Activated T-cell treated with anti-CD3 and anti-CD28 coated beads for 48 hours (primary cell): ENCODE data around the gene FAM3D.
"Not testable (repeated sequence)": the region's sequence is repeated elsewhere in the genome, so short reads cannot be mapped to it uniquely, and the experiment has no call there.

ENCODE experiments used
- DNase-seq: peaks from one replicate; pipeline ENCODE4 v3.0.0-alpha.2; 2020; ENCODE audit warnings: low read depth

Gene FAM3D, protein sequence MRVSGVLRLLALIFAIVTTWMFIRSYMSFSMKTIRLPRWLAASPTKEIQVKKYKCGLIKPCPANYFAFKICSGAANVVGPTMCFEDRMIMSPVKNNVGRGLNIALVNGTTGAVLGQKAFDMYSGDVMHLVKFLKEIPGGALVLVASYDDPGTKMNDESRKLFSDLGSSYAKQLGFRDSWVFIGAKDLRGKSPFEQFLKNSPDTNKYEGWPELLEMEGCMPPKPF

DNA sequence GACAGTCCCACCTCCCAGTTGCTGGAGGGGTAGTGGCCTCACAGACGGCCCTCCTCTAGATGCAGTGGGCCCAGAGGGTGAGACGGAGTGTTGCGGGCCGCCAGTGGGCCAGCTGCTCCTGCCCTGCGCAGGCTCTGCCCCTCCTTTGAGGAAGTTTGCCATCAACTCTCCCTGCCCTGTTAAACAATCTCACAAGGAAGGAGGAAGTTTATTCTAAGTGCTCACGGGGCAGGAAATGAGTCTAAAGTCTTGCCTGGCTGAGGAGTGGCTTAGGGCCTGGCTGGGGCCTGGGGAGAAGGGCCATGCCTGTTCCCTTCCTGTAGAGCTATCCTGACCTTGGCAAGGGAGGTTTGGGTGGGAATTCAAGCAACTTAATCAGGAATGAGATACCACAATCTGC is at the start of gene FAM3D:
Gene FAM3D (minus strand): TSS at position 92 of the 400 bp plus-strand sequence. CDS start 11,211 bp downstream, outside the sequence.
- DNase-seq, result no peak

DNA sequence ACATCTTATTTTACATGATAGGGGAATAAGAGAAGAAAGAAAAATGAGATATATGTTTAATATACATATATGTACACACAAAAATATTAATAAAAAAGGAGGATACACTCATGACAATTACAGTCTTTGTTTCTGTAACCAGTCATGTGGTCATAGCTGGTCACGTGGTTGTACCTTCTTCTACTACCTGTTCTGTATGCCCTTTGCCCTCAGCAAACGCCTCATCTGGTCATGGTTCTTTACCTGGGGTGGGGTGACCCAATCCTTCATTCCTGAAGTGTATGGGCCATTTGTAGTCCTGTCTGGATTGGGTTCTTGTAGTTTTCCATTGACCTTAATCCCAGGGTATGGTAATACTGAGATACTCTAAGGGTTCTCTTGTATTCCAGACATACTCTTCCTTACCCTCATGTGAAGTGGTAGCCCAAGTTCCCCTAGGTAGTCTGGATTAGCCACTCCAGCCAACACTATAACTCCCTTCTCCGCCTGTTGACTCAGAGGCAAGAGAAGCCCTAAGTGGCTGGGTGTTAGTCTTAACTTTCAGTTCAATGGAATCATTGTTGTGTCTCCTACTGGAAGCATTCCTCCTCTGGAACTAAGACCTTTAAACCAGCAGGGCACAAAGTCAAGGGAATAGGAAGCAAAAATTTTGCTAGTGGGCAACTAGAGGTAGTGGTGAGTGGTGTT is 47.3 kb upstream of the FAM3D start:
- DNase-seq, result no peak

DNA sequence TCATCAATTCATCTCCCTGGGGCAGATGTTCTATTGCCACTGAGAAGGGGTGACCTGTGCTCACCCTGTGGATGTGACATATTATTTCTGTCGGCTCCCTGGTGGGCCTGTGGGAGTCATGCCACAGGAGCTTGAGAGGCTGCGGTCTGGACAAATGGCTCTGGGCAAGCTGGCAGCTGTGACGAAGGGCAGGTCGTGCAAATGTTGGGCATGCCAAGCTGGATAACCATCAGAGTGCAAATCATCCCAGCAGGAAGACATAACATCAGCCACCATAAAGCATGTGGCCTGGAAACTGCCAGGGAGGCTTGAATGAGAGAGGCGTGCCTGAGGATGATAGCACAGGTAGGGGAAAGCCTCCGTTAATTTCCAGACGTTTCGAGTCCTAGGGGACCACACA is 45.3 kb upstream of the FAM3D start:
- DNase-seq, result no peak

DNA sequence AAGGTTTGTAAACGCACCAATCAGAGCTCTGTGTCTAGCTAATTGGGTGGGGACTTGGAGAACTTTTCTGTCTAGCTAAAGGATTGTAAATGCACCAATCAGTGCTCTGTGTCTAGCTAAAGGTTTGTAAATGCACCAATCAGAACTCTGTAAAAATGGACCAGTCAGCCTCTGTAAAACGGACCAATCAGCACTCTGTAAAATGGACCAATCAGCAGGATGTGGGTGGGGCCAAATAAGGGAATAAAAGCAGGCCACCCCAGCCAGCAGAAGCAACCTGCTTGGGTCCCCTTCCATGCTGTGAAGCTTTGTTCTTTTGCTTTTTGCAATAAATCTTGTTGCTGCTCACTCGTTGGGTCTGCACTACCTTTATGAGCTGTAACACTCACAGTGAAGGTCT is 42.4 kb upstream of the FAM3D start:
- not testable (repeated sequence) for DNase-seq

DNA sequence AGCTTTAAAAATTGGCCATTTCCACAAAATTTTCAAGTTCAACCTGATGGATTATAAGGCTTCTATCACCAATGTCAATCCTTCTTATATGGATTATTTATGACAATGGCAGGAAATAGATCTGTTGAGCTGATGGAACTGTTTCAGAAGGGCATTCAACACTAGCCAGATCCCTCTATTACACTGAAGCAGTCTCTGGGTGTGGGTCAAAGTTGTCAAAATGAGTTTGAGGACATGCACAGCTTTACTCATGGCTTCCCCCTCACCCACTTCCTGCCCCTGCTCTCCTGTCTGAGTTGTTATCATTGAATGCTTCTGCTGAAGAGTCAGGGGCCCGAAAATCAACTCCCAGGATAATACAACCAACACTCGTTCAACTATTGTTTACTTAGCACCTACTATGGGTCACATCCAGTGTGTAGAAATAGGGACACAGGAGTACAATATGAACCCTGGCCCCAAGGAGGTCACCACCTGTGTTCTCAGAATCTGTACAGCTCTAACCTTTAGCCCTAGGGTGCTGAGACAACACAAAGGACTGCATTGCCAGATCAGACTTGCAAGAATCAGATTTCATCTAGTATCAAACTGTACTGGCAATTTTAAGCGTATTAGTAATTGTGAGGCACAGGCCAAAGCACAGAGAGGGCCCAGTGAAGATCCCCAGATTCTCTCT is 41.7 kb upstream of the FAM3D start:
- DNase-seq, result no peak

DNA sequence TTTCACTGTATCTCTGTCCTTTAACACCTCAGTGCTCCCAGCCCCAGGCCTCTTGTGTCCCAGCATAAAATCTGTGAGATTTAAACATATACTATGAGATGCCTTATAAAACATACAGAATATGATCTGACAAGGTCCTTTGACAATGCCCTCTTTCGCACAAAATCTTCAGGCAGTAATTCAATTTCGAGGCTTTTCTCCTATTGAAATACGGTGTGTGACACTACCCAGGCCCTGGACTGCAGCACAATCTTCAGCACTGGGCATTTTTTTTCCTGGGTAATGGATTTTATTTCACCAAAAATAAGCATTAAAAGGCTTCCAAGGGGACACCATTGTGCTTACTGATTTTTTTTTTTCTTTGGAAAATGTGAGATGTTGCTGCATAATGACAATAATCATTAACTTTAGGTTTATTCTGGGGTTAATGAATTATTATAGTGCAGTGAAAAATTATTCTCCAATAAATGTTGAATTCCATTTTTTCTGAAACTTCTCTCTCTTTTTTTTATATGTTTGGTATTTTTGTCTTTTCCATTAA is 40.9 kb upstream of the FAM3D start:
- DNase-seq, result no peak

DNA sequence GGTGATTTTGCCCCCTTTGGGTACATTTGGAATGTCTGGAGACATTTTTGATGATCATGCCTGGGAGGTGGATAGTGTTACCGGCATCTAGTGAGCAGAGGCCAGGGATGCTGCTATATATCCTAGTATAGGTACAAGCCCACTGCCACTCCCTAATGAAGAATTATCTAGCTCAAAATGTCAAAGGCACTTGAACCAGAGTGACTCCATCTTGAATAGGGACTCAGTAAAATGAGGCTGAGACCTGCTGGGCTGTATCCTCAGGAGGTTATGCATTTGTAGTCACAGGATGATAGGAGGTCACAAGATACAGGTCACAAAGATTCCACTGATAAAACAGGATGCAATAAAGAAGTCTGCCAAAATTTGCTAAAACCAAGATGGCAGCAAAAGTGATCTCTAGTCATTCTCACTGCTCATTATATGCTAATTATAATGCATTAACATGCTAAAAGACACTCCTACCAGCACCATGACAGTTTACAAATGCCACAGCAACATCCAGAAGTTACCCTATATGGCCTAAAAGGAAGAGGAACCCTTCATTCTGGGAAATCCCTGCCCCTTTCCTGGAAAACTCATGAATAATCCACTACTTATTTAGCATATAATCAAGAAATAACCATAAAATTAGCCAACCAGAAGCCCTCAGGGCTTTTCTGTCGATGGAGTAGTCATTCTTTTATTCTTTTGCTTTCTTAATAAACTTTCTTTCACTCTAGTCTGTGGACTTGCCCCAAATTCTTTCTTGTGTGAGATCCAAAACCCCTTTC is 40.0 kb upstream of the FAM3D start:
- no peak for DNase-seq

DNA sequence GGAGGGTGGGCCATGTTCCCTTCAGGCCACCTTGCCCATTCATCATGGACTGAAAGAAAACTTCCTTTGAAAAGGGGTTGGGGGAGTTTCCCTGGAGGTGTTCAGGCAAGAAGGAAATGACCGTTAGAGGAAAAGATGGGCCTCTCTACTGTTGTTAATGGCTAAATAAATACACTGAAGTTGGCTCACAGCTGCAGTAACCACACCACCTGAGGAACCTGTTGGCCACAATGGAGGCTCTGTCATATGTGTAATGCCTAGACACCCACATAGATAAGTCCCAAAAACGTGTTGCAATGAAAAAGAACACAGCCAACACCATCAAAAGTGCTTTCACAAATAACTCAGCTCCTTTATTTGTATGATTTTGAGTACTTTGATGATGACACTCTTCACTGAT is 38.2 kb upstream of the FAM3D start:
- DNase-seq, result no peak

DNA sequence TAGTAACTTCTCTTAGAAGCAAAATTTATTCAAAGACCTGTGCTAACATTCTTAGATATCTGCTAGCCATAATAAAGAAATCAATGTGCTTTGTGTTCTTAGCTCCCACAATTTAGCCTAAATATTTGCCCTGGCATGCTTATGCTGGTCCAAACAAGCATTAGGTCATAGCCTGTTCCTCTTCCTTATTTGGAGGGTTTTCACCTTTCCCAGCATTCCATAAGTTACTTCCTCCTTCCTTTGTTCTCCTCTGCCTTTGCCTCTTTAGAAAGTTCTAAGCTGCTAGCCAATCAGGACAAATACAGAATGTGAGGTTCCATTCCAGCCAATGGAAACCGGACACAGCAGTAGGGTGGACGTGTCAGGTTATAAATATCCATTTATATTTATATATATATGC is 37.7 kb upstream of the FAM3D start:
- DNase-seq, result not testable (repeated sequence)

DNA sequence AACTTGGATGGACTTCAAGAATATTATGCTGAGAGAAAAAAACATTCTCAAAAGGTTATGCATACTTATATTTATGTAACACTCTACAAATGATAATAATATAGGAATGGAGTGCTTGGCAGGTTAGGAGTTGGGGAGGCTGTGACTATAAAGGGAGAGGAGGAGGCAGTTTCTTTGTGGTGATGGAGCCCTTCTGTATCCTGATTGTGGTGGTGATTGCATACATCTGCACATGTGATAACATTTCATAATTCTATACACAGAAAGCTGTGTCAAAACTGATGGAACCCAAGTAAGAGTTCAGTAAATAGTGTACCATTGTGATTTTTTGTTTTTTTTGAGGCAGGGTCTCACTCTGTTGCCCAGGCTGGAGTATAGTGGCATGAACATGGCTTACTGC is 31.7 kb upstream of the FAM3D start:
- no peak for DNase-seq

DNA sequence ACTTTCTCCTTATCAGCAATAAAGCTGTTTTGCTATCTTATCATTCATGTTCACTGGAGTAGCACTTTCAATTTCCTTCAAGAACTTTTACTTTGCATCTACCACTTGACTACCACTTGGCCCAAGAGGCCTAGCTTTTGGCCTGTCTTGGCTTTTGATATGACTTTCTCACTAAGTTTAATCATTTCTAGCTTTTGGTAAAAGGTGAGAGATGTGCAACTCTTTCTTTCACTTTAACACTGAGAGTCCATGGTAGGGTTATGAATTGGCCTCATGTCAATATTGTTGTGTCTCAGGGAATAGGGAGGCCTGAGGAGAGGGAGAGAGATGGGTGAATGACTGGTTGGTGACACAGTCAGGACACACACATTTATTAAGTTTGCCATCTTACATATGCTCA is 31.0 kb upstream of the FAM3D start:
- DNase-seq, result no peak

DNA sequence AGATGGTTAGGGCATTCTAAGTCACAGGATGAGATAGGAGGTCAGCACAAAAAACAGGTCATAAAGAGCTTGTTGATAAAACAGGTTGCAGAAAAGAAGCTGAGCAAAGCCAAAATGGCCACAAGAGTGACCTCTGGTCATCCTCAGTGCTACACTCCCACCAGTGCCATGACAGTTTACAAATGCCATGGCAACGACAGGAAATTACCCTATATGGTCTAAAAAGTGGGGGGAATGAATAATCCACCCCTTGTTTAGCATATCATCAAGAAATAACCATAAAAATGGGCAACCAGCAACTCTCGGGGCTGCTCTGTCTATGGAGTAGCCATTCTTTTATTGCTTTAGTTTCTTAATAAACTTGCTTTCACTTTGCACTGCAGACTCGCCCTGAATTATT is 30.2 kb upstream of the FAM3D start:
- not testable (repeated sequence) for DNase-seq

DNA sequence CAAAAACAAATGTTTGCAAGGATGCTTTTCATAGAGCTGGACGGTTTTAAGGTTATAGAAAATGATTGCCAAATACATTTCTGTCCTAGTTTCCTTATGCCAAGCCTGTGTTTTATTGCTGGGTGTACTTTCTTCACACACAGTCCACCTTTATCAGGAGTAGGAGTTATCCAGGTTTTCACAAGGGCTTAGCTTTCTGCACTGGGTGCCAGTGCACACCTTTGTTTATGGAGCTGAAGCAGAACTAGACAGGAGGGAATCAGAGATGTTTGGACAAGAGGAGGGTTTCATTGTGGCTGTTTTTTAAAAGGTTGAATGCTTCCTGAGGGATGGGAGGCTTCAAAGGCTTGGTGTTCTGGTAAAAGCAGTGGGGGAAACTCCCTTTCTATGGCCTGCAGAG is 29.5 kb upstream of the FAM3D start:
- DNase-seq, result no peak

DNA sequence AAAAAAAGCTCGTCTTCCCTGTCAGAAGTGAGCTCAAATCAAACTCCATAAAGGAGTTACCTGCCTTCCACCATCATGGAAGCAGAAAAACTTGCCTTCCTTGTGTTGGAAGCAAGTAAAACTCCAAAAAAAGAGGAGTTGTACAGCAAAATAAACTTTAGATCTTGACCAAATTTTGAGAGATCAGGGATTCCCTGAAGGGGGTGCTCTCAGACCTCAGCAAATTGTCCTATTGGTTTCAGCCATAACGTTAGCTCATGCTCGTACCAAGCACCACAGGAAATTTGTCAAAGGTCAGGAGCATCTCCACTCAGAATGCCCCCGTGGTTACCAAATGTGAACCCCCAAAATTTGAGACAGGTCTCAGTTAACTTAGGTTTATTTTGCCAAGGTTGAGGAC is 28.7 kb upstream of the FAM3D start:
- DNase-seq, result not testable (repeated sequence)

DNA sequence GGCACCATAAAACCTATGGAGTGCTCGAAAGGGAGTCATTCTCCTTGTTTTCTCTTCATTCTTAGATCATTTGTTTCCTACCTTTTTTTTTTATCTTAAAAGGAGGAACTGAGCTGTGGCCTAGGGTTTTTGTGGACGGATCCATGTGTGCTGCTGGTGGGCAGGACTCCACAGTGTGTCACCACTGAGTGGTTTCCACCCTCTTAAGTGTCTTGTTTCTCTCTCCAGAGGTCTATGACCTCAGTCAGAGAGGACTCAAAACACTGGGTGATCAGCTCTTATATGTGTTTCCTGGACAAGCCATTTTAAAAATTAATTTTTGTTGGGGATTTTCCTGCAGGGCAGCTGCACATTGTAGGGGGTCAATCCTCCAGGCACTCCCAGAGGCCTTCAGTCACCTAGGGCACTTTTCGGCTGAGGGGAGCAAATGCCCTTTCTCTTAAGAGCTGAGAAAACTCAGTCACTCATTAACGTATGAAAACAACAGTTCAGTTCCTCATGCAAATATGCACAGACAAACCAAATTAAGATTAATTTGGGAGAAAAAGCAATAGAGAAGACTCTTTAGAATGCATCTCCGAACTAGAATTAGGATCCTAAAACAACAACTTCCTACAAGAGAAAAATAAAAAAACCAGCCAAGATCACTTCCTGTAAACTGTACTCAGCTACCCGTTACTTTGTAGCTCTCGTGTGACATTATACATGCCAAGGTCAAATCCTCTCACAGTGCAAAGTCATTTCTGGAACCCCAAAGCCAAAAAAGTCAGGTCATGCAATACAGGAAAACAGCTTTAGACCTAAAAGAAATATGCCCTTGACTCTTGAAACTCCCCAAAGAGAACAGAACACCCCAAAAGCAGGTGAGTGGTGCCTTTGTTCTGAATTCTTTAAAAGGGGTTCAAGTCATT is 27.6 kb upstream of the FAM3D start:
- DNase-seq, result no peak

DNA sequence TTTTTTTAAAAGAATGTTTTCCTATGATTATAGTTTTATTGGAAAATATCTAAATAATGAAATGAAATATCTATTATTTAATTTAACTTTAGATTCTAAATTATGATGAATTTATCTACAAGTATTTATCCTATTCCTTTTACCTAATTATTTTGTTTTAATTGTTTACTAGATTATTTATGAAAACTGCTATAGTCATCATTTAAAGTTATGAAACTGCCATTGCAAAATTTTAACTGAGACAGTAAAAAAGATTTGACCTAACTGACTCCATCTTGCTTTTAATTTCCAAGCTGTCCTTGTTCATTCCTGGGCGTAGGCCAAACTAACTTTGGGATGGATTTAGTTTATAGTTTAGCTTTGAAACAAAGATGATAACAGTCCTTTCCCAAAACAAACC is 25.9 kb upstream of the FAM3D start:
- DNase-seq, result no peak

DNA sequence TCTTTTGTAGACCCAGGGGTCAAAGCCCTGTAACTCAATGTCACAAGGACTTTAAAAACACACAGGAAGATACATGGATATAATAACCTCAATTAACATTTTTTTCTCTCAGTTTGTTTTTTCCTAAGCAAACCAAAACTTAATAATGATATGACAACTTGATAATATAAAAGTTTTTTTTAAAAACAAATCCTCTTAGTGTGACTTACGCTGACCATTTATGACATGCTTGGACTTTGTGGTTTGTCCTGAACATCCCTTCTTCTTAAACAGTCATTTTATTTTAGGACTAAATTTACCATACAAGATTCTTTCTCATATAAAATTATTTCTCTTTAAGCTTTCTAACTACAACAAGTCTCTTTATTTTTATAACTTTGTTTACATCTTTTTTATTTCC is 25.4 kb upstream of the FAM3D start:
- DNase-seq, result no peak

DNA sequence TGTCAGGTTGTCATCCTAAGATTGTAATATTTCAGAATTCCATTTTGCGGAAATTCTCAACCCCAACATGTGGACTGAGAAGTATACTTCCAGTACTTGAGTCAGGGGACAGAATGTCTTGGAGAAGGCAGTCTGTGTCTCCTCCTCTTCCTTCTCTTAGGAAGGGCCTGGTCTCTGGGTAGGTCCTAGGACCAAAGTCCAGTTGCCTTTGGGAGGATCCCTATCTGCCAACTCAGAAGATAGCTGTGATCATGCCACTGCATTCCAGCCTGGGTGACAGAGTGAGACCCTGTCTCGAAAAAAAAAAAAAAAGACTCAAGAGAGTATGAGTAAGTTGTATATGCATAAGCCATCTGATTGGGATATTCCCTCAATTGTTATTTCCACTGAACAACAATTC is 23.9 kb upstream of the FAM3D start:
- no peak for DNase-seq

DNA sequence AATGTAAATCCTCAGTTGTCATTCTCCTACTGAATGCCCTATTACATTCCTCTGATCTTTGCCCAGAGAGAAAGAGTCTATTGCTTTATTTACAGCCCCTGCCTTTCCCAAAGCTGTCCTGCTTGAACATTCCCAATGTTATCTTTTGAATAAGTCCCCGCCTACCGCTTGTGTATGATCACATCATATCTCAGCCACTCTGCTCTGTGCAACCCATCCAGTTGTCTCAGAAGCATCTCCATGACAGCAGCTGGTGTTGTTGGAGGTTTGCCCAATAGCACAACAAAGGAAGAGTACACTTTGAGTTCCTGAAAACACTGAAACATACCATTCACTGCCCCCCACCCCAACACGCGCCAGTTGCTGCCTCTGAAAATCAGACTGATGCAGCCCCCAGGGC is 22.0 kb upstream of the FAM3D start:
- no peak for DNase-seq

DNA sequence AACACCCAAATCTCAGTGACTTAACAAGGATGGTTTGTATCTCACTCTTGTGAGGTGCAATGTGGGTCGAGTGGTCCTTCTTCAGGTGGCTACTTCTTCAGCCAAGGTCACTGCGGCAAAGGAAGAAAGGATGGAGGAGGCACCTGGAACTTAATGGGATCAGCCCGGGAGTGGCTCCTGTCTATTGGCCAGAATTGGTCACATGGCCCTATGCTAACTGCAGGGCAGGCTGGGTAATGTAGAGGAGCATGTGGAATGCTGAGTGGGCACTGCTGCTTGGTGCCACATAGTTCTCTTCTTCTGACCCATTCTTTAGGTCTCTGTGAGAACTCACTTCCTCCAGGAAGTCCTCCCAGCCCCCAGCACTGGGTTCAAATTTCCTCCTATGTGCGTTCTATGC is 20.3 kb upstream of the FAM3D start:
- DNase-seq, result no peak

DNA sequence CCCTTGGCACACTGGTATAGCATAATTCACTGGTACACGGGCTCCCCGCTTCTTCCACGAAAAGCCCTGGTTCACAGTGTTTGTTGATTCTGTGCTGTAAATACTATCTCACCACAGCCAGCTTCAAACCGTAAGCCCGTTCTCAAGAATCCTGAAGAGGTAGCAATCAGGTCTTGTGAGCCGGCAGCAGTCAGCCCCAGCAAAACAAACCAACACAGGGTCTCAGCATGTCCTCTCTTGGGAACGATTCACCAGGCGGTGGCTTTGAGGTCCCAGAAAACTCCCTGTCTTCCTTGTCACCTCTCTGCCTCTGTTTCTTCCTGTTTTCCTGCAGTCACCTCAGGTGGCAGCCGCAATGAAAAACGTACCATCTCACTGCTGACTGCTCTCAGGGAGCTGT is 19.1 kb upstream of the FAM3D start:
- DNase-seq, result no peak
